ENCODE data around the gene KRT73.

KRT73 gene

GRCh38 chr12:52645120-52645761, 26.9 kb upstream of the KRT73 start:
- peak; percentile 30 for DNase-seq (ENCODE audit: low read depth)

GRCh38 chr12:52644078-52644415, 25.7 kb upstream of the KRT73 start:
- no peak for DNase-seq (ENCODE audit: low read depth)

GRCh38 chr12:52643233-52644077, 25.1 kb upstream of the KRT73 start:
- no peak for DNase-seq (ENCODE audit: low read depth)

GRCh38 chr12:52641468-52641867, 23.1 kb upstream of the KRT73 start:
- DNase-seq (ENCODE audit: low read depth), result no peak

- DNase-seq (ENCODE audit: low read depth), result no peak
Observed at GRCh38 chr12:52637299-52637698, 18.9 kb upstream of the KRT73 start.

GRCh38 chr12:52636592-52637258, 18.4 kb upstream of the KRT73 start:
- DNase-seq (ENCODE audit: low read depth), result no peak

- no peak for DNase-seq (ENCODE audit: low read depth)
Observed at GRCh38 chr12:52636189-52636588, 17.8 kb upstream of the KRT73 start.

- DNase-seq (ENCODE audit: low read depth), result no peak
Observed at GRCh38 chr12:52634266-52635056, 16.1 kb upstream of the KRT73 start.

- no peak for DNase-seq (ENCODE audit: low read depth)
Observed at GRCh38 chr12:52633383-52633782, 15.0 kb upstream of the KRT73 start.

- DNase-seq (ENCODE audit: low read depth), result no peak
Observed at GRCh38 chr12:52632656-52633055, 14.3 kb upstream of the KRT73 start.

GRCh38 chr12:52631676-52632459, 13.5 kb upstream of the KRT73 start:
- DNase-seq (ENCODE audit: low read depth), result no peak

- DNase-seq (ENCODE audit: low read depth), result no peak
Observed at GRCh38 chr12:52631264-52631663, 12.9 kb upstream of the KRT73 start.

GRCh38 chr12:52630599-52631200, 12.3 kb upstream of the KRT73 start:
- no peak for DNase-seq (ENCODE audit: low read depth)

- DNase-seq (ENCODE audit: low read depth), result no peak
Observed at GRCh38 chr12:52630008-52630500, 11.7 kb upstream of the KRT73 start.

- no peak for DNase-seq (ENCODE audit: low read depth)
Observed at GRCh38 chr12:52629281-52630007, 11.1 kb upstream of the KRT73 start.

- DNase-seq (ENCODE audit: low read depth), result no peak
Observed at GRCh38 chr12:52628841-52629240, 10.5 kb upstream of the KRT73 start.

- no peak for DNase-seq (ENCODE audit: low read depth)
Observed at GRCh38 chr12:52628111-52628507, 9.8 kb upstream of the KRT73 start.

- no peak for DNase-seq (ENCODE audit: low read depth)
Observed at GRCh38 chr12:52627395-52628110, 9.2 kb upstream of the KRT73 start.

GRCh38 chr12:52622349-52622748, 4.0 kb upstream of the KRT73 start:
- DNase-seq (ENCODE audit: low read depth), result no peak
